ENCODE data around the gene CDT1. TPM values are rescaled to one million over a fixed set of nuclear protein-coding genes. Genes with fewer than 3 reads are reported as not detected.

CDT1 gene
- total RNA-seq, 1 experiment from 2014 or later: 39.9 TPM

- Histone ChIP-seq H3K9me3 (ENCODE audit: control insufficient read depth, insufficient read depth, low read depth, low read length) (no peaks in the 10 kb centered on the region), H3K36me3 (ENCODE audit: control insufficient read depth, insufficient read depth, low read length) (no peaks in the 10 kb centered on the region), H3K4me3 (ENCODE audit: low read depth in 2 of 2, low read length in 2 of 2) (no peak overlapping the region), H3K4me1 (ENCODE audit: control insufficient read depth, insufficient read depth, low read length) (no peaks in the 10 kb centered on the region), H3K27ac (ENCODE audit: low read length) (no peak overlapping the region), H3K27me3 (ENCODE audit: control insufficient read depth, insufficient read depth, low read length) (no peaks in the 10 kb centered on the region)
- in situ Hi-C loops (cut with HindIII; ENCODE audit: low pct_unique_long_range_greater_than_20kb, low sequenced_read_pairs): no loop called here
- TF ChIP-seq REST (IDR thresholded peaks at IDR 0.05; ENCODE audit: insufficient read depth in 1 of 2, low read depth in 2 of 2, low read length in 1 of 2): no peak
- TF ChIP-seq TCF7L2 (IDR thresholded peaks at IDR 0.05; ENCODE audit: low read depth, low read length): no peak
- TF ChIP-seq SIN3A (IDR thresholded peaks at IDR 0.05; ENCODE audit: borderline replicate concordance, insufficient read depth, low read depth, low read length): no peak
- TF ChIP-seq CTCF (IDR thresholded peaks at IDR 0.05): no peak
- TF ChIP-seq POLR2AphosphoS5 (IDR thresholded peaks at IDR 0.05; ENCODE audit: low read depth, low read length): no peak
- POLR2A ChIA-PET: no interaction called here
- no peak for ATAC-seq
- DNase-seq (ENCODE audit: low read depth, low spot score): no peak
- intact Hi-C loops (cut with micrococcal nuclease; ENCODE audit: unreplicated experiment): no loop called here
- CTCF ChIA-PET: no interaction called here
- no TSS peak for BruUV-seq (replicated peaks)
These were observed 24.1 kb downstream of the CDT1 start for GRCh38 chr16:88827727-88828126.

- no peaks in the 10 kb centered on the region for H3K9me3 ChIP-seq (ENCODE audit: control insufficient read depth, insufficient read depth, low read depth, low read length)
- ChIA-PET POLR2A (no interaction called here), CTCF (no interaction called here)
- ATAC-seq (no peak), DNase-seq (ENCODE audit: low read depth, low spot score) (no peak)
- BruUV-seq (replicated peaks): no TSS peak
- in situ Hi-C loops (cut with HindIII; ENCODE audit: low pct_unique_long_range_greater_than_20kb, low sequenced_read_pairs) (no loop called here), intact Hi-C loops (cut with micrococcal nuclease; ENCODE audit: unreplicated experiment) (no loop called here)
- no peak for TF ChIP-seq SIN3A (IDR thresholded peaks at IDR 0.05; ENCODE audit: borderline replicate concordance, insufficient read depth, low read depth, low read length)
- H3K4me3 ChIP-seq (ENCODE audit: low read depth in 2 of 2, low read length in 2 of 2): no peak overlapping the region
- no peaks in the 10 kb centered on the region for H3K27me3 ChIP-seq (ENCODE audit: control insufficient read depth, insufficient read depth, low read length)
- H3K36me3 ChIP-seq (ENCODE audit: control insufficient read depth, insufficient read depth, low read length): no peaks in the 10 kb centered on the region
- no peak overlapping the region for H3K27ac ChIP-seq (ENCODE audit: low read length)
- H3K4me1 ChIP-seq (ENCODE audit: control insufficient read depth, insufficient read depth, low read length): no peaks in the 10 kb centered on the region
These were observed 25.1 kb downstream of the CDT1 start for GRCh38 chr16:88828711-88829110.

GRCh38 chr16:88830258-88830657 lies 26.7 kb downstream of the CDT1 start:
- intact Hi-C loops (cut with micrococcal nuclease; ENCODE audit: unreplicated experiment) (no loop called here), in situ Hi-C loops (cut with HindIII; ENCODE audit: low pct_unique_long_range_greater_than_20kb, low sequenced_read_pairs) (no loop called here)
- no peak overlapping the region for H3K27ac ChIP-seq (ENCODE audit: low read length)
- DNase-seq (ENCODE audit: low read depth, low spot score) (no peak), ATAC-seq (no peak)
- CTCF ChIA-PET: interaction anchor here (0.6 kb wide), 1 partner anchor 45 kb away, joined by 8 read pairs; no protein-coding TSS in a partner anchor
- no peaks in the 10 kb centered on the region for H3K27me3 ChIP-seq (ENCODE audit: control insufficient read depth, insufficient read depth, low read length)
- no peaks in the 10 kb centered on the region for H3K9me3 ChIP-seq (ENCODE audit: control insufficient read depth, insufficient read depth, low read depth, low read length)
- no TSS peak for BruUV-seq (replicated peaks)
- TF ChIP-seq POLR2AphosphoS5 (IDR thresholded peaks at IDR 0.05; ENCODE audit: low read depth, low read length) (no peak), REST (IDR thresholded peaks at IDR 0.05; ENCODE audit: insufficient read depth in 1 of 2, low read depth in 2 of 2, low read length in 1 of 2) (no peak), CTCF (IDR thresholded peaks at IDR 0.05) (no peak), SIN3A (IDR thresholded peaks at IDR 0.05; ENCODE audit: borderline replicate concordance, insufficient read depth, low read depth, low read length) (no peak), TCF7L2 (IDR thresholded peaks at IDR 0.05; ENCODE audit: low read depth, low read length) (no peak)
- no peak overlapping the region for H3K4me3 ChIP-seq (ENCODE audit: low read depth in 2 of 2, low read length in 2 of 2)
- no peaks in the 10 kb centered on the region for H3K4me1 ChIP-seq (ENCODE audit: control insufficient read depth, insufficient read depth, low read length)
- POLR2A ChIA-PET: no interaction called here
- H3K36me3 ChIP-seq (ENCODE audit: control insufficient read depth, insufficient read depth, low read length): no peaks in the 10 kb centered on the region; the same call in 1 of the 2 replicates
